H1 (cell line): Measurements from ENCODE around the gene PXDN. TPM values are rescaled to one million over a fixed set of nuclear protein-coding genes. Genes with fewer than 3 reads are reported as not detected.

ENCODE experiments used
- CTCF ChIA-PET: fragments of 300-600 bp; sonication (Branson Sonifier 250); formaldehyde crosslinking; loops from one replicate; lab custom pipeline; 2021; ENCODE audit not compliant: partially characterized antibody; lab: Charles Lee
- POLR2A ChIA-PET: fragments of 300-600 bp; sonication (Branson Sonifier 250); formaldehyde crosslinking; loops from one replicate; lab custom pipeline; 2021; ENCODE audit warnings: inconsistent platforms; ENCODE audit not compliant: partially characterized antibody; lab: Charles Lee
- DNase-seq, 2 experiments: peaks; one replicate each; pipeline versions ENCODE4 v3.0.0 to v3.0.0-alpha.2; 2010 to 2022; ENCODE audit warnings: low spot score in 2 of 2, low read depth in 1 of 2, mixed read lengths in 1 of 2
- FAIRE-seq: peaks from 2 replicates; lab custom pipeline; 2011; peaks lifted over from hg19 to GRCh38; lab: Jason Lieb, UNC
- H2AFZ ChIP-seq: 2 replicates; pipeline ENCODE4 v1.8.1; 2012; ENCODE audit warnings: low read length, inconsistent platforms
- H2AK5ac ChIP-seq: 2 replicates; pipeline ENCODE4 v1.6.1; 2013; ENCODE audit warnings: low read depth, low read length
- H2BK120ac ChIP-seq: replicated peaks from 2 replicates; pipeline ENCODE3; 2013; ENCODE audit warnings: low read depth, low read length, inconsistent platforms
- H2BK12ac ChIP-seq: 2 replicates; pipeline ENCODE4 v1.6.1; 2013; ENCODE audit warnings: low read depth, low read length
- H2BK15ac ChIP-seq: 2 replicates; pipeline ENCODE4 v1.6.1; 2013; ENCODE audit warnings: low read length
- H2BK20ac ChIP-seq: 2 replicates; pipeline ENCODE4 v1.6.1; 2013; ENCODE audit warnings: low read length
- H2BK5ac ChIP-seq: 2 replicates; pipeline ENCODE4 v1.6.1; 2013; ENCODE audit warnings: low read depth, low read length
- H3K14ac ChIP-seq: 2 replicates; pipeline ENCODE4 v1.6.1; 2013; ENCODE audit warnings: inconsistent platforms; ENCODE audit not compliant: insufficient read length
- H3K18ac ChIP-seq: 2 replicates; pipeline ENCODE4 v1.6.1; 2013; ENCODE audit warnings: low read length; ENCODE audit errors: extremely low read depth
- H3K23ac ChIP-seq: 2 replicates; pipeline ENCODE4 v1.6.1; 2013; ENCODE audit warnings: inconsistent platforms; ENCODE audit not compliant: insufficient read length
- H3K23me2 ChIP-seq: 2 replicates; pipeline ENCODE4 v1.6.1; 2013; ENCODE audit warnings: low read depth, low read length
- H3K27ac ChIP-seq: 2 replicates; pipeline ENCODE4 v1.6.1; 2011; ENCODE audit warnings: low read depth, low read length, inconsistent platforms
- H3K27me3 ChIP-seq, 4 experiments: replicated peaks in 1 of 4; 1 replicate in 1 of 4; 2 replicates in 3 of 4; pipeline versions ENCODE4 v1.6.1 to v1.8.1; 2011 to 2013; ENCODE audit warnings: low read length in 3 of 4, mild to moderate bottlenecking in 3 of 4, inconsistent platforms in 2 of 4, mixed read lengths in 2 of 4, moderate library complexity in 1 of 4; ENCODE audit not compliant: control insufficient read depth in 3 of 4, insufficient read depth in 3 of 4; ENCODE audit errors: extremely low read depth in 1 of 4
- H3K36me3 ChIP-seq, 4 experiments: 2 replicates each; pipeline versions ENCODE4 v1.6.1 to v1.8.1; 2011 to 2013; ENCODE audit warnings: mild to moderate bottlenecking in 4 of 4, low read length in 3 of 4, moderate library complexity in 2 of 4, control low read depth in 1 of 4, inconsistent platforms in 1 of 4; ENCODE audit not compliant: insufficient read depth in 4 of 4, control insufficient read depth in 2 of 4
- H3K4ac ChIP-seq: replicated peaks from 2 replicates; pipeline ENCODE3; 2013; ENCODE audit warnings: low read length, low read depth, mixed read lengths, inconsistent platforms; ENCODE audit not compliant: insufficient read length
- H3K4me1 ChIP-seq, 4 experiments: replicated peaks in 1 of 4; 1 replicate in 1 of 4; 2 replicates in 3 of 4; pipeline versions ENCODE4 v1.6.1 to v1.8.1; 2011 to 2013; ENCODE audit warnings: low read length in 3 of 4, inconsistent platforms in 2 of 4, mixed read lengths in 1 of 4; ENCODE audit not compliant: insufficient read depth in 4 of 4, control insufficient read depth in 3 of 4
- H3K4me2 ChIP-seq, 2 experiments: 2 replicates each; pipeline versions ENCODE4 v1.6.1 to v1.8.1; 2011 to 2013; ENCODE audit warnings: low read depth in 2 of 2, low read length in 2 of 2, control low read depth in 1 of 2, inconsistent platforms in 1 of 2, mild to moderate bottlenecking in 1 of 2; ENCODE audit not compliant: insufficient read depth in 1 of 2
- H3K4me3 ChIP-seq, 4 experiments: fragments of 200-600, 300-600 bp in 1 of 4; sonication (generic), shearing (Covaris generic), sonication (Bioruptor Twin) in 1 of 4; 2 replicates each; pipeline versions ENCODE4 v1.5.1 to v1.8.1; 2011 to 2016; ENCODE audit warnings: low read length in 4 of 4, low read depth in 3 of 4, control low read depth in 2 of 4, inconsistent platforms in 2 of 4, mild to moderate bottlenecking in 2 of 4, mixed read lengths in 1 of 4, moderate library complexity in 1 of 4; ENCODE audit not compliant: insufficient read depth in 2 of 4; ENCODE audit errors: extremely low read depth in 1 of 4
- H3K56ac ChIP-seq: replicated peaks from 2 replicates; pipeline ENCODE3; 2013; ENCODE audit warnings: low read depth, mild to moderate bottlenecking, mixed read lengths, low read length, inconsistent platforms; ENCODE audit not compliant: insufficient read length
- H3K79me1 ChIP-seq: 2 replicates; pipeline ENCODE4 v1.6.1; 2013; ENCODE audit warnings: low read depth, low read length, control low read depth
- H3K79me2 ChIP-seq, 2 experiments: 2 replicates each; pipeline versions ENCODE4 v1.6.1 to v1.8.1; 2012 to 2013; ENCODE audit warnings: low read length in 2 of 2, mild to moderate bottlenecking in 2 of 2, inconsistent platforms in 1 of 2; ENCODE audit not compliant: insufficient read depth in 2 of 2, control insufficient read depth in 1 of 2
- H3K9ac ChIP-seq, 4 experiments: replicated peaks in 1 of 4; 1 replicate in 1 of 4; 2 replicates in 3 of 4; pipeline versions ENCODE4 v1.6.1 to v1.8.1; 2011 to 2013; ENCODE audit warnings: low read depth in 3 of 4, low read length in 3 of 4, control low read depth in 2 of 4, mild to moderate bottlenecking in 2 of 4, moderate library complexity in 2 of 4, inconsistent platforms in 1 of 4; ENCODE audit errors: extremely low read depth in 1 of 4
- H3K9me3 ChIP-seq, 2 experiments: 2 replicates each; pipeline versions ENCODE4 v1.6.1 to v1.8.1; 2012 to 2013; ENCODE audit warnings: mild to moderate bottlenecking in 2 of 2, moderate library complexity in 2 of 2, control low read depth in 1 of 2, inconsistent platforms in 1 of 2, low read depth in 1 of 2, low read length in 1 of 2, mixed read lengths in 1 of 2; ENCODE audit not compliant: insufficient read depth in 2 of 2
- H4K20me1 ChIP-seq, 2 experiments: replicated peaks in 1 of 2; 2 replicates each; pipeline versions ENCODE3 to v1.8.1; 2011 to 2013; ENCODE audit warnings: inconsistent platforms in 2 of 2, low read length in 2 of 2, mild to moderate bottlenecking in 1 of 2; ENCODE audit not compliant: insufficient read depth in 2 of 2, control insufficient read depth in 1 of 2
- H4K5ac ChIP-seq: 2 replicates; pipeline ENCODE4 v1.6.1; 2013; ENCODE audit warnings: low read length, low read depth, mixed read lengths, inconsistent platforms; ENCODE audit not compliant: insufficient read length
- H4K8ac ChIP-seq: 2 replicates; pipeline ENCODE4 v1.8.0; 2013; ENCODE audit warnings: mild to moderate bottlenecking, moderate library complexity, low read length, inconsistent platforms; ENCODE audit not compliant: insufficient read depth; ENCODE audit errors: extremely low read depth
- H4K91ac ChIP-seq: replicated peaks from 2 replicates; pipeline ENCODE3; 2013; ENCODE audit warnings: low read length, mixed read lengths, inconsistent platforms; ENCODE audit not compliant: insufficient read length
- ATF2 ChIP-seq: IDR thresholded peaks from 2 replicates; pipeline ENCODE4 v1.6.1; 2012; ENCODE audit warnings: low read length, inconsistent platforms
- CBX8 ChIP-seq: fragments of 300-800, 300-1000 bp; sonication (generic); IDR thresholded peaks from 2 replicates; pipeline ENCODE4 v1.7.1; 2016; ENCODE audit warnings: low read depth, low read length, borderline replicate concordance
- GABPA ChIP-seq: IDR thresholded peaks from 2 replicates; pipeline ENCODE4 v1.6.1; 2011; ENCODE audit warnings: mild to moderate bottlenecking, low read length, moderate library complexity, borderline replicate concordance; ENCODE audit not compliant: insufficient read depth
- JUN ChIP-seq: IDR thresholded peaks from 2 replicates; pipeline ENCODE4 v1.6.1; 2011; ENCODE audit warnings: low read depth, mild to moderate bottlenecking, improper control_type of control experiment, low read length
- KDM4A ChIP-seq: IDR thresholded peaks from one replicate; pipeline ENCODE4 v1.7.1; 2012; ENCODE audit warnings: low read depth, mild to moderate bottlenecking, moderate library complexity, low read length, inconsistent platforms; ENCODE audit not compliant: severe bottlenecking
- RNF2 ChIP-seq: fragments of 200-900, 300-1000 bp; sonication (generic); IDR thresholded peaks from 2 replicates; pipeline ENCODE4 v1.7.1; 2016; ENCODE audit warnings: borderline replicate concordance, low read depth, mild to moderate bottlenecking, antibody characterized with exemption, low read length; ENCODE audit not compliant: poor library complexity, severe bottlenecking; ENCODE audit errors: missing control alignments
- SIN3A ChIP-seq, 2 experiments: IDR thresholded peaks in 1 of 2; conservative IDR thresholded peaks in 1 of 2; 2 replicates each; pipeline ENCODE4 v1.6.1; 2011 to 2012; ENCODE audit warnings: low read length in 2 of 2, improper control_type of control experiment in 1 of 2, low read depth in 1 of 2, mild to moderate bottlenecking in 1 of 2
- SIRT6 ChIP-seq: IDR thresholded peaks from one replicate; pipeline ENCODE4 v1.7.1; 2012; ENCODE audit warnings: low read length, inconsistent platforms
- SIX5 ChIP-seq: IDR thresholded peaks from 2 replicates; pipeline ENCODE4 v1.6.1; 2011; ENCODE audit warnings: mild to moderate bottlenecking, low read depth, low read length
- SUZ12 ChIP-seq: fragments of 200-600 bp; sonication (generic); IDR thresholded peaks from 2 replicates; pipeline ENCODE4 v1.6.1; 2012; ENCODE audit warnings: mild to moderate bottlenecking, inconsistent platforms, low read length, moderate library complexity, mixed read lengths
- WGBS, 2 experiments: shearing (Covaris generic) in 1 of 2; methylation state at CpG; one replicate each; pipeline versions ENCODE4 v1.1.6 to v1.1.7; 2013 to 2015; ENCODE audit warnings: low lambda C conversion rate in 2 of 2, mixed read lengths in 2 of 2, inconsistent platforms in 1 of 2, low coverage in 1 of 2, missing lambda C conversion rate in 1 of 2; ENCODE audit not compliant: insufficient replicate concordance in 2 of 2, insufficient coverage in 1 of 2, insufficient read length in 1 of 2; ENCODE audit errors: extremely low coverage in 1 of 2, missing lambda C conversion rate in 1 of 2; 5-methylcytosine and 5-hydroxymethylcytosine counted together
- polyA plus RNA-seq, 7 experiments: library from polyadenylated mRNA; depleted of rRNA in 3 of 7; stranded (reverse) in 5 of 7; unstranded in 2 of 7; fragments of >200 nt in 5 of 7; fragments of 200-250 nt in 2 of 7; gene quantifications; 1 replicate in 5 of 7; 2 replicates in 1 of 7; 4 replicates in 1 of 7; pipeline versions ENCODE4 v1.2.1 to v1.2.3, GENCODE V29; 2011 to 2013; ENCODE audit warnings: missing spikeins in 2 of 7, mixed read lengths in 2 of 7
- total RNA-seq: library from RNA; stranded (reverse); fragmentation: NEBNext Ultra II Directional; extraction: Animal tissue kit (Norgen Biotek cat#: 25700); gene quantifications from 2 replicates; pipeline ENCODE4 v1.2.1, GENCODE V29; 2021
- TF ChIP-seq, protein P1 (sequence below): IDR thresholded peaks from 2 replicates; pipeline ENCODE4 v1.6.1; 2012; ENCODE audit warnings: inconsistent platforms

PXDN gene
- total and polyA plus RNA-seq, 2 of the 8 experiments (the other 6 are each of a cell fraction or from before 2014, with no cell fraction given), result 104 to 141 TPM

GRCh38 chr2:1613078-1613445 is 131.3 kb downstream of the PXDN start:
- Histone ChIP-seq H3K56ac (no peak overlapping the region), H4K20me1 (no peaks in the 10 kb centered on the region), H3K79me1 (no peaks in the 10 kb centered on the region), H3K9me3 (no peaks in the 10 kb centered on the region), H3K4ac (no peak overlapping the region), H2AK5ac (no peak overlapping the region), H3K9ac (no peak overlapping the region), H2BK120ac (peak overlapping the region; percentile 50), H3K14ac (no peak overlapping the region), H3K23me2 (no peaks in the 10 kb centered on the region; the same call in 1 of the 2 replicates), H3K27me3 (no peaks in the 10 kb centered on the region), H3K18ac (no peak overlapping the region), H3K23ac (no peak overlapping the region), H4K5ac (no peak overlapping the region), H3K27ac (no peak overlapping the region), H2BK20ac (0 out of 2 replicates have a peak overlapping the region, but pooled peaks have one; percentile 56), H3K4me3 (no peak overlapping the region), H3K36me3 (peaks cover 0 to 4% (median 2%) of the 10 kb centered on the region in 4 experiments; a peak in 2 of 8 replicates), H4K91ac (no peak overlapping the region), H2BK15ac (0 out of 2 replicates have a peak overlapping the region, but pooled peaks have one; percentile 31), H3K4me2 (no peak overlapping the region), H2BK12ac (no peak overlapping the region), H2AFZ (no peak overlapping the region), H3K4me1 (peaks cover 12 to 27% (median 18%) of the 10 kb centered on the region in 4 experiments), H4K8ac (no peak overlapping the region), H3K79me2 (peaks cover 0 to 6% of the 10 kb centered on the region in 2 experiments; a peak in 1 of 4 replicates), H2BK5ac (peak overlapping the region; percentile 55; the same call in 1 of the 2 replicates)
- ChIA-PET POLR2A (interaction anchor here (1.3 to 4.0 kb wide), 4 partner anchors 8 to 14 kb away, joined by 5 to 57 read pairs (median 8); no protein-coding TSS in a partner anchor), CTCF (interaction anchor here (1.1 to 1.6 kb wide), 2 partner anchors 45 to 138 kb away, joined by 5 read pairs; no protein-coding TSS in a partner anchor)
- 98% methylated on average over 9 of the region's 9 CpGs; no CpG with 5 or more reads in 1 of the 2 experiments for whole genome bisulfite sequencing, 2 experiments
- DNase-seq, result no peak
- no peak for FAIRE-seq
- no peak for TF ChIP-seq SIN3A (conservative IDR thresholded peaks at IDR 0.05 in 1 of 2, IDR thresholded peaks at IDR 0.05 in 1 of 2; ENCODE audit: low read depth in 1 of 2, low read length in 2 of 2)
- TF ChIP-seq SIX5, result no peak
- TF ChIP-seq ATF2, result no peak
- TF ChIP-seq, protein P1, sequence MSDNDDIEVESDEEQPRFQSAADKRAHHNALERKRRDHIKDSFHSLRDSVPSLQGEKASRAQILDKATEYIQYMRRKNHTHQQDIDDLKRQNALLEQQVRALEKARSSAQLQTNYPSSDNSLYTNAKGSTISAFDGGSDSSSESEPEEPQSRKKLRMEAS, result no peak
- no peak for TF ChIP-seq CBX8
- TF ChIP-seq SIRT6, result no peak
- no peak for TF ChIP-seq GABPA
- TF ChIP-seq JUN, result no peak
- no peak for TF ChIP-seq RNF2
- TF ChIP-seq SUZ12, result no peak
- TF ChIP-seq KDM4A, result no peak
